ENCODE results near the gene RGMA. TPM values are rescaled to one million over a fixed set of nuclear protein-coding genes. Genes with fewer than 3 reads are reported as not detected.

Gene RGMA, protein sequence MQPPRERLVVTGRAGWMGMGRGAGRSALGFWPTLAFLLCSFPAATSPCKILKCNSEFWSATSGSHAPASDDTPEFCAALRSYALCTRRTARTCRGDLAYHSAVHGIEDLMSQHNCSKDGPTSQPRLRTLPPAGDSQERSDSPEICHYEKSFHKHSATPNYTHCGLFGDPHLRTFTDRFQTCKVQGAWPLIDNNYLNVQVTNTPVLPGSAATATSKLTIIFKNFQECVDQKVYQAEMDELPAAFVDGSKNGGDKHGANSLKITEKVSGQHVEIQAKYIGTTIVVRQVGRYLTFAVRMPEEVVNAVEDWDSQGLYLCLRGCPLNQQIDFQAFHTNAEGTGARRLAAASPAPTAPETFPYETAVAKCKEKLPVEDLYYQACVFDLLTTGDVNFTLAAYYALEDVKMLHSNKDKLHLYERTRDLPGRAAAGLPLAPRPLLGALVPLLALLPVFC
- not detected for total RNA-seq

DNA sequence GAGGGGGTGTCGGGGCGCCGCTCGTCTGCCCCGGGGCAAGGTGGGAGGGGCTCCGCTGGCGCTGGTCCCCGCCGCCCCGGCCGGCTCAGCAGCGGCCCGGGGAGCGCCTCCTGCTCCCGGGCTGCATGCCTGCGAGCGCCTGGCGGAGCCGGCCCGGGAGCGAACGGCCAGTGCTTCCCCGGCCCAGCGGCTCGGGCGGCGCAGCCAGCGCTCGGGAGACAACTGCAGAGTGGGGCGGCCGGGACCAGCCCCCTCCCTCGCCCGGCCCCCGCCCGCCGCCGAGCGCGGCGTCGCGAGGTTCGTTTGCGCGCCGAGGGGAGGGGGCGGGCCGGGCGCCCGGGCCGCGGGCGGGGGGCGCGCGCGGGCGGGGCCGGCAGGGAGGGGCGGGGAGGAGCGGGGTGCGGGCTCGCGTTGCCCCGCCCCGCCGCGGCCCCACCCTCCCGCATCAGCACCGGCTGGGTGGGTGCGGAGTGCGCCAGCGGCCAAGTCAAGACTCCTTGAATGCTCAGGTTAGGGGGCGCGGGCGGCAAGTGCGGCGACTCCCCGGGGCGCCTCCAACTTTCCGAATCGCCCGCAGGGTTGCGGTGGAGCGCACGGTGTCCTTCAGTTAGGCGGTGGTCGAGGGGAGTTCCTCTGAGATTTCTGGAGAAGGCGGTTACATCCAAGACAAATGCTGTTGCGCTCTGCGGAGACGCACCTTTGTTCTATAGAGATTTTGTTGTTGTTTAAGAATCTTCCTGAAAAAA, at the start of gene RGMA:
TSS of gene RGMA (minus strand) at position 231 of the 746 bp plus-strand sequence. CDS start 279 bp downstream, outside the sequence.
- Mint-ChIP-seq H3K27me3 (peaks cover 51% of the 10 kb centered on the region), H3K27ac (no peak within 1 kb of the TSS), H3K36me3 (ENCODE audit: low read depth) (no peaks in the 10 kb centered on the region), H3K9me3 (no peaks in the 10 kb centered on the region), H3K4me1 (ENCODE audit: low read depth) (peaks cover 11% of the 10 kb centered on the region), H3K4me3 (peak within 1 kb of the TSS; percentile 68)
- DNase-seq (peak; percentile 11), ATAC-seq (peak; percentile 13)
- ChIA-PET POLR2A (interaction anchor here (1.5 kb wide), 1 partner anchor 60 kb away, joined by 4 read pairs; no protein-coding TSS in a partner anchor), CTCF (interaction anchor here (0.8 to 2.6 kb wide), 21 partner anchors 10 to 1030 kb away, joined by 3 to 26 read pairs (median 4); no protein-coding TSS in a partner anchor)
- TF ChIP-seq, protein P1, sequence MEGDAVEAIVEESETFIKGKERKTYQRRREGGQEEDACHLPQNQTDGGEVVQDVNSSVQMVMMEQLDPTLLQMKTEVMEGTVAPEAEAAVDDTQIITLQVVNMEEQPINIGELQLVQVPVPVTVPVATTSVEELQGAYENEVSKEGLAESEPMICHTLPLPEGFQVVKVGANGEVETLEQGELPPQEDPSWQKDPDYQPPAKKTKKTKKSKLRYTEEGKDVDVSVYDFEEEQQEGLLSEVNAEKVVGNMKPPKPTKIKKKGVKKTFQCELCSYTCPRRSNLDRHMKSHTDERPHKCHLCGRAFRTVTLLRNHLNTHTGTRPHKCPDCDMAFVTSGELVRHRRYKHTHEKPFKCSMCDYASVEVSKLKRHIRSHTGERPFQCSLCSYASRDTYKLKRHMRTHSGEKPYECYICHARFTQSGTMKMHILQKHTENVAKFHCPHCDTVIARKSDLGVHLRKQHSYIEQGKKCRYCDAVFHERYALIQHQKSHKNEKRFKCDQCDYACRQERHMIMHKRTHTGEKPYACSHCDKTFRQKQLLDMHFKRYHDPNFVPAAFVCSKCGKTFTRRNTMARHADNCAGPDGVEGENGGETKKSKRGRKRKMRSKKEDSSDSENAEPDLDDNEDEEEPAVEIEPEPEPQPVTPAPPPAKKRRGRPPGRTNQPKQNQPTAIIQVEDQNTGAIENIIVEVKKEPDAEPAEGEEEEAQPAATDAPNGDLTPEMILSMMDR (IDR thresholded peaks at IDR 0.05) = no peak
- intact Hi-C loops (cut with micrococcal nuclease) = no loop called here

DNA sequence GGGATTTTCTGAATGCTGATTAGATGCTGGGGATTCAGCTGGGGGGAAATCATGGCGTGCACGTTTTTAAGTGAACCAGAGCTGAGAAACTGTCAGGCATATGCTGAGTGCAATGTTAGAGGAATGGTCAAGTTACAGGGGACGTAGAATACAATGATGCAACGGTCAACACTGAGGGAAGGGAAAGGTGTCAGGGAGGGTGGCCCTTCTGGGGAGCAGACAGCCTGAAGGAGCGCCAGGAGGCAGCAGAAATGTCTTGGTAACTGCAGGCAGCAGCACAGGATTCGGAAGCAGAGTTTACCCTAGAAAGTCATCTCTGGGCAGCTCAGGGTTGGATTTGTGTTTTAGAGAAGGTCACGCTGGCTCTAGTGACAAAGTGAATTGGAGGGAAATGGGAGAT, 47.6 kb upstream of the RGMA start:
- DNase-seq (no peak), ATAC-seq (no peak)
- Mint-ChIP-seq H3K27me3 (no peaks in the 10 kb centered on the region), H3K9me3 (no peaks in the 10 kb centered on the region), H3K4me3 (no peak overlapping the region), H3K36me3 (ENCODE audit: low read depth) (no peaks in the 10 kb centered on the region), H3K4me1 (ENCODE audit: low read depth) (peaks cover 11% of the 10 kb centered on the region), H3K27ac (no peak overlapping the region)
- intact Hi-C loops (cut with micrococcal nuclease) = no loop called here
- ChIA-PET POLR2A (interaction anchor here (1.0 kb wide), 1 partner anchor 8 kb away, joined by 3 read pairs; no protein-coding TSS in a partner anchor), CTCF (interaction anchor here (1.8 kb wide), 1 partner anchor 49 kb away, joined by 7 read pairs; no protein-coding TSS in a partner anchor)
- TF ChIP-seq, protein P1 (IDR thresholded peaks at IDR 0.05) = no peak

DNA sequence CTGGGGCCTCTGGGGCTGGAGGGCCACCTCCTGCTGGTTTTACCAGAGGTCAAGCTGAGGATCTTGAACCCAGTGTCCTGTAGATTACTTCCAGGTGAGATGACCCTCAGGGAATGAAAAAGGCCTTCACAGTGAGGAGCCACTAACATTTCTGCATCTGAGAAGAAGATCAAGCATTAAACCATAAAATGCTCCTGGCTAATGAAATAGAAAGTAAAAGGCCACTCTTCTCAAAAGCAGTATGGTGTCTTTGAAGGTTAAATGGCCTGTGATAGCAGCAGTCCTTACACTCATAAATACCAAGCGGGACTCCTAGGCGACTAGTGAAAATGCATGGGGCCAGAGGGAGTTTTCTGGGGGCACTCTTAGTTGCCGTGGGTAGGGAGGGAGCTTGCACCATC, 47.0 kb upstream of the RGMA start:
- Mint-ChIP-seq H3K4me3 (no peak overlapping the region), H3K4me1 (ENCODE audit: low read depth) (peaks cover 8% of the 10 kb centered on the region), H3K36me3 (ENCODE audit: low read depth) (no peaks in the 10 kb centered on the region), H3K9me3 (no peaks in the 10 kb centered on the region), H3K27ac (no peak overlapping the region), H3K27me3 (no peaks in the 10 kb centered on the region)
- DNase-seq = no peak
- TF ChIP-seq, protein P1 (IDR thresholded peaks at IDR 0.05) = no peak
- ATAC-seq = no peak
- ChIA-PET CTCF (interaction anchor here (1.8 kb wide), 1 partner anchor 48 kb away, joined by 7 read pairs; no protein-coding TSS in a partner anchor), POLR2A (interaction anchor here (0.6 kb wide), 1 partner anchor 58 kb away, joined by 3 read pairs; no protein-coding TSS in a partner anchor)
- intact Hi-C loops (cut with micrococcal nuclease) = no loop called here

DNA sequence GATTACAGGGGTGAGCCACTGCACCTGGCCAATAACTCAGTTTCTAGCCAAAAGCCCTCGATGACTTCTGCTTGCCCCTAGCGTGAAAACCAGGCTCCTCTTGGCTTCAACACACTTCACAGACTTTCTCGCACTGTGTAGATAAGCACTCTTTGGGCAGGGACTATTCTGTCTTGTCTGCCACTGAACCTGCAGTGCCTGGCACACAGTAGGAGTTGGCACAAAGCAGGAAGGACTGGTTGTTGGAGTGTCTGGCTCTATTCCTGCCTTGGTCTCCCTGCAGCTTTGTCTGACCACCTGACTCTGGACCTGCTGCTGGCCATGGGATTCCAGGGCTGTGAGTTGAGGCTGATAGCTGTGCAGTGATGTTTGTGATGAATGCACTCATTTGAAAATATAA, 46.4 kb upstream of the RGMA start:
- POLR2A ChIA-PET = no interaction called here
- CTCF ChIA-PET = interaction anchor here (1.8 kb wide), 1 partner anchor 48 kb away, joined by 7 read pairs; no protein-coding TSS in a partner anchor
- H3K9me3 Mint-ChIP-seq = no peaks in the 10 kb centered on the region

More for the DNA sequence above, 46.4 kb upstream of the RGMA start:
- H3K36me3 Mint-ChIP-seq (ENCODE audit: low read depth) = no peaks in the 10 kb centered on the region
- no peak overlapping the region for H3K4me3 Mint-ChIP-seq
- no peak for DNase-seq
- H3K4me1 Mint-ChIP-seq (ENCODE audit: low read depth) = peaks cover 3% of the 10 kb centered on the region
- intact Hi-C loops (cut with micrococcal nuclease) = no loop called here
- no peaks in the 10 kb centered on the region for H3K27me3 Mint-ChIP-seq
- TF ChIP-seq, protein P1 (IDR thresholded peaks at IDR 0.05) = no peak
- H3K27ac Mint-ChIP-seq = no peak overlapping the region
- no peak for ATAC-seq

All from activated CD8-positive, alpha-beta T cell treated with anti-CD3 and anti-CD28 coated beads for 36 hours (primary cell).